Measurements from ENCODE around the gene TMEM259. TPM values are rescaled to one million over a fixed set of nuclear protein-coding genes. Genes with fewer than 3 reads are reported as not detected.

TMEM259 gene
- total RNA-seq, 2 experiments from 2014 or later = 106 to 128 TPM

GRCh38 chr19:1015782-1016646 is 4.9 kb downstream of the TMEM259 start:
- Mint-ChIP-seq H3K36me3 (ENCODE audit: low read depth) (peaks cover 9% of the 10 kb centered on the region), H3K27me3 (no peaks in the 10 kb centered on the region), H3K4me3 (no peak overlapping the region), H3K4me1 (peaks cover 27% of the 10 kb centered on the region), H3K9me3 (ENCODE audit: low read depth) (no peaks in the 10 kb centered on the region), H3K27ac (no peak overlapping the region)
- no peak for DNase-seq
- POLR2A ChIA-PET = interaction anchor here (0.5 kb wide), 1 partner anchor 387 kb away, joined by 8 read pairs; no protein-coding TSS in a partner anchor
- intact Hi-C loops (cut with DNase I, micrococcal nuclease) = no loop called here
- ATAC-seq = no peak
- CTCF ChIA-PET = interaction anchor here (1.3 kb wide), 1 partner anchor 32 kb away, joined by 4 read pairs; the partner anchor contains the start of gene WDR18

GRCh38 chr19:1015061-1015781 is 5.7 kb downstream of the TMEM259 start:
- Mint-ChIP-seq H3K9me3 (ENCODE audit: low read depth) (no peaks in the 10 kb centered on the region), H3K4me1 (peaks cover 27% of the 10 kb centered on the region), H3K27me3 (no peaks in the 10 kb centered on the region), H3K36me3 (ENCODE audit: low read depth) (peaks cover 9% of the 10 kb centered on the region), H3K27ac (no peak overlapping the region), H3K4me3 (no peak overlapping the region)
- ChIA-PET POLR2A (no interaction called here), CTCF (interaction anchor here (0.5 kb wide), 1 partner anchor 8 kb away, joined by 3 read pairs; no protein-coding TSS in a partner anchor)
- ATAC-seq = no peak
- no peak for DNase-seq
- intact Hi-C loops (cut with DNase I, micrococcal nuclease) = no loop called here

- no peak overlapping the region for H3K4me3 Mint-ChIP-seq
- peaks cover 7% of the 10 kb centered on the region for H3K36me3 Mint-ChIP-seq (ENCODE audit: low read depth)
- DNase-seq (no peak), ATAC-seq (no peak)
- no peaks in the 10 kb centered on the region for H3K27me3 Mint-ChIP-seq
- no peak overlapping the region for H3K27ac Mint-ChIP-seq
- no peaks in the 10 kb centered on the region for H3K9me3 Mint-ChIP-seq (ENCODE audit: low read depth)
- H3K4me1 Mint-ChIP-seq = peaks cover 27% of the 10 kb centered on the region
- ChIA-PET CTCF (interaction anchor here (0.5 kb wide), 1 partner anchor 8 kb away, joined by 3 read pairs; no protein-coding TSS in a partner anchor), POLR2A (no interaction called here)
- intact Hi-C loops (cut with DNase I, micrococcal nuclease) = no loop called here
Measured at GRCh38 chr19:1014161-1015060, 6.5 kb downstream of the TMEM259 start.

GRCh38 chr19:1013218-1013617 is 7.7 kb downstream of the TMEM259 start:
- Mint-ChIP-seq H3K27me3 (no peaks in the 10 kb centered on the region), H3K4me1 (peaks cover 18% of the 10 kb centered on the region), H3K36me3 (ENCODE audit: low read depth) (peaks cover 6% of the 10 kb centered on the region), H3K4me3 (no peak overlapping the region), H3K9me3 (ENCODE audit: low read depth) (no peaks in the 10 kb centered on the region), H3K27ac (no peak overlapping the region)
- DNase-seq (no peak), ATAC-seq (no peak)
- intact Hi-C loops (cut with DNase I, micrococcal nuclease) = no loop called here
- ChIA-PET POLR2A (interaction anchor here (0.6 kb wide), 1 partner anchor 248 kb away, joined by 5 read pairs; no protein-coding TSS in a partner anchor), CTCF (interaction anchor here (0.6 kb wide), 1 partner anchor 309 kb away, joined by 3 read pairs; no protein-coding TSS in a partner anchor)

GRCh38 chr19:1012334-1012733 is 8.6 kb downstream of the TMEM259 start:
- Mint-ChIP-seq H3K27me3 (no peaks in the 10 kb centered on the region), H3K36me3 (ENCODE audit: low read depth) (peaks cover 6% of the 10 kb centered on the region), H3K4me1 (peaks cover 9% of the 10 kb centered on the region), H3K27ac (no peak overlapping the region), H3K9me3 (ENCODE audit: low read depth) (no peaks in the 10 kb centered on the region), H3K4me3 (no peak overlapping the region)
- ATAC-seq (no peak), DNase-seq (no peak)
- intact Hi-C loops (cut with DNase I, micrococcal nuclease) = no loop called here
- ChIA-PET POLR2A (no interaction called here), CTCF (no interaction called here)

GRCh38 chr19:1011831-1012333 is 9.0 kb downstream of the TMEM259 start:
- Mint-ChIP-seq H3K36me3 (ENCODE audit: low read depth) (peaks cover 6% of the 10 kb centered on the region), H3K4me1 (peaks cover 5% of the 10 kb centered on the region), H3K27ac (no peak overlapping the region), H3K27me3 (no peaks in the 10 kb centered on the region), H3K4me3 (no peak overlapping the region), H3K9me3 (ENCODE audit: low read depth) (no peaks in the 10 kb centered on the region)
- intact Hi-C loops (cut with DNase I, micrococcal nuclease) = no loop called here
- ChIA-PET CTCF (no interaction called here), POLR2A (no interaction called here)
- DNase-seq (no peak), ATAC-seq (no peak)

- ChIA-PET CTCF (no interaction called here), POLR2A (no interaction called here)
- H3K27ac Mint-ChIP-seq = no peak overlapping the region
- intact Hi-C loops (cut with DNase I, micrococcal nuclease) = no loop called here
- H3K36me3 Mint-ChIP-seq (ENCODE audit: low read depth) = peaks cover 6% of the 10 kb centered on the region
- no peak for ATAC-seq
- no peak for DNase-seq
- no peaks in the 10 kb centered on the region for H3K27me3 Mint-ChIP-seq
- no peak overlapping the region for H3K4me3 Mint-ChIP-seq
- peaks cover 1% of the 10 kb centered on the region for H3K4me1 Mint-ChIP-seq
- no peaks in the 10 kb centered on the region for H3K9me3 Mint-ChIP-seq (ENCODE audit: low read depth)
Measured at GRCh38 chr19:1010586-1011510, 10.1 kb downstream of the TMEM259 start.

GRCh38 chr19:1009981-1010538 is 10.9 kb downstream of the TMEM259 start:
- Mint-ChIP-seq H3K27ac (no peak overlapping the region), H3K36me3 (ENCODE audit: low read depth) (peaks cover 6% of the 10 kb centered on the region), H3K4me1 (no peaks in the 10 kb centered on the region), H3K9me3 (ENCODE audit: low read depth) (no peaks in the 10 kb centered on the region), H3K4me3 (no peak overlapping the region), H3K27me3 (no peaks in the 10 kb centered on the region)
- POLR2A ChIA-PET = no interaction called here
- ATAC-seq = no peak
- intact Hi-C loops (cut with DNase I, micrococcal nuclease) = no loop called here
- DNase-seq = no peak
- CTCF ChIA-PET = no interaction called here

- no peak overlapping the region for H3K4me3 Mint-ChIP-seq
- no peaks in the 10 kb centered on the region for H3K9me3 Mint-ChIP-seq (ENCODE audit: low read depth)
- H3K27ac Mint-ChIP-seq = no peak overlapping the region
Measured at GRCh38 chr19:1009041-1009980, 11.6 kb downstream of the TMEM259 start.

More at GRCh38 chr19:1009041-1009980, 11.6 kb downstream of the TMEM259 start:
- DNase-seq (no peak), ATAC-seq (no peak)
- ChIA-PET CTCF (no interaction called here), POLR2A (no interaction called here)
- Mint-ChIP-seq H3K27me3 (no peaks in the 10 kb centered on the region), H3K36me3 (ENCODE audit: low read depth) (peaks cover 6% of the 10 kb centered on the region), H3K4me1 (no peaks in the 10 kb centered on the region)
- intact Hi-C loops (cut with DNase I, micrococcal nuclease) = no loop called here
